Measurements from ENCODE around the gene CFL1. TPM values are rescaled to one million over a fixed set of nuclear protein-coding genes. Genes with fewer than 3 reads are reported as not detected.

The CFL1 gene
- total and polyA plus RNA-seq, 4 donors = 387 to 1,282 (median 730) TPM

GRCh38 chr11:65864706-65865471, 6.9 kb upstream of the CFL1 start:
- Histone ChIP-seq H3K4me1 (ENCODE audit: control insufficient read depth in 5 of 5, insufficient read depth in 5 of 5, low read length in 5 of 5) (peaks cover 0 to 16% (median 9%) of the 10 kb centered on the region in 5 donors), H3K4me3 (no peak overlapping the region), H3K9ac (ENCODE audit: insufficient read depth in 1 of 2, low read length in 2 of 2) (no peak overlapping the region), H3K27ac (ENCODE audit: low read depth in 1 of 2, low read length in 1 of 2) (no peak overlapping the region), H3K36me3 (ENCODE audit: control insufficient read depth in 4 of 4, insufficient read depth in 4 of 4, low read length in 4 of 4) (peaks cover 13 to 58% (median 39%) of the 10 kb centered on the region in 4 donors), H3K27me3 (ENCODE audit: control insufficient read depth in 3 of 3, insufficient read depth in 3 of 3, low read length in 2 of 3) (no peaks in the 10 kb centered on the region), H3K9me3 (ENCODE audit: control insufficient read depth in 4 of 4, insufficient read depth in 3 of 4, low read length in 3 of 4) (no peaks in the 10 kb centered on the region)
- peak in 1 of 3 donors; percentile 12 for DNase-seq
- WGBS, 2 donors = 87 to 94% methylated on average over 18 of the region's 18 CpGs
- ATAC-seq (ENCODE audit: insufficient read depth, low FRiP score) = no peak
- TF ChIP-seq CTCF (IDR thresholded peaks at IDR 0.05; ENCODE audit: control extremely low read depth, extremely low read depth) = no peak

GRCh38 chr11:65863889-65864705, 6.1 kb upstream of the CFL1 start:
- no peaks in the 10 kb centered on the region for H3K9me3 ChIP-seq (ENCODE audit: control insufficient read depth in 4 of 4, insufficient read depth in 3 of 4, low read length in 3 of 4)
- peaks cover 13 to 55% (median 33%) of the 10 kb centered on the region in 4 donors for H3K36me3 ChIP-seq (ENCODE audit: control insufficient read depth in 4 of 4, insufficient read depth in 4 of 4, low read length in 4 of 4)
- DNase-seq (peak in 1 of 3 donors; percentile 11), ATAC-seq (ENCODE audit: insufficient read depth, low FRiP score) (no peak)
- H3K27me3 ChIP-seq (ENCODE audit: control insufficient read depth in 3 of 3, insufficient read depth in 3 of 3, low read length in 2 of 3) = no peaks in the 10 kb centered on the region
- TF ChIP-seq CTCF (IDR thresholded peaks at IDR 0.05; ENCODE audit: control extremely low read depth, extremely low read depth) = no peak
- 84 to 91% methylated on average over 12 of the region's 12 CpGs for WGBS, 2 donors
- H3K4me3 ChIP-seq = no peak overlapping the region
- H3K4me1 ChIP-seq (ENCODE audit: control insufficient read depth in 5 of 5, insufficient read depth in 5 of 5, low read length in 5 of 5) = peaks cover 0 to 21% (median 10%) of the 10 kb centered on the region in 5 donors
- no peak overlapping the region for H3K9ac ChIP-seq (ENCODE audit: insufficient read depth in 1 of 2, low read length in 2 of 2)
- H3K27ac ChIP-seq (ENCODE audit: low read depth in 1 of 2, low read length in 1 of 2) = no peak overlapping the region

- ATAC-seq (ENCODE audit: insufficient read depth, low FRiP score) (no peak), DNase-seq (peak in 1 of 3 donors; percentile 17)
- Histone ChIP-seq H3K9me3 (ENCODE audit: control insufficient read depth in 4 of 4, insufficient read depth in 3 of 4, low read length in 3 of 4) (no peaks in the 10 kb centered on the region), H3K4me1 (ENCODE audit: control insufficient read depth in 5 of 5, insufficient read depth in 5 of 5, low read length in 5 of 5) (peaks cover 0 to 29% (median 10%) of the 10 kb centered on the region in 5 donors), H3K9ac (ENCODE audit: insufficient read depth in 1 of 2, low read length in 2 of 2) (no peak overlapping the region), H3K27me3 (ENCODE audit: control insufficient read depth in 3 of 3, insufficient read depth in 3 of 3, low read length in 2 of 3) (no peaks in the 10 kb centered on the region), H3K36me3 (ENCODE audit: control insufficient read depth in 4 of 4, insufficient read depth in 4 of 4, low read length in 4 of 4) (peaks cover 13 to 55% (median 27%) of the 10 kb centered on the region in 4 donors), H3K27ac (ENCODE audit: low read depth in 1 of 2, low read length in 1 of 2) (no peak overlapping the region), H3K4me3 (no peak overlapping the region)
- no peak for TF ChIP-seq CTCF (IDR thresholded peaks at IDR 0.05; ENCODE audit: control extremely low read depth, extremely low read depth)
- WGBS, 2 donors = 94 to 97% methylated on average over 21 to 24 of the region's 24 CpGs
Measured at GRCh38 chr11:65862941-65863888, 5.2 kb upstream of the CFL1 start.

All from lung (tissue), 12 donors.